ENCODE results near the gene CALD1. TPM values are rescaled to one million over a fixed set of nuclear protein-coding genes. Genes with fewer than 3 reads are reported as not detected.

The CALD1 gene
- total RNA-seq, 4 donors from 2014 or later = 1,513 to 2,575 (median 1,808) TPM

DNA sequence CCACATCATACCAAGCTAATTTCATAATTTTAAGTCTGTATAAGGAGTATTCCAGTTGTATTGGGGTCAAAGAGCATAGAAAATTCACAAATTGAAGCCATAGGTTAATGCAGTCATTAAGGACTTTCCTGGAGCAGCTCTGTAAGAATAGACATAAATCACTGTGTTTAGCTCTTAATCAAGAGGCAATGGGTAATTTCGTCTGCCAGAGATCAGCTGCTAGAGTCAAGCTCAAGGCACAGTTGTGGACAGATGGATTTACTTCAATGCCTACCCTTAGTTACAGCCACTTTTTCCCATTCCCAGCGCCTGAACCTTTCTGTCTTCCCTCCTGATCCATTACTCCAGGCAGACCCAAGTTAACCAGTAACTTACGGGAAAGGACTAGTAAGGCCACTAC lies 166.3 kb downstream of the CALD1 start:
- H3K9me3 ChIP-seq = no peaks in the 10 kb centered on the region
- peaks cover 0 to 87% (median 5%) of the 10 kb centered on the region in 3 donors for H3K4me1 ChIP-seq
- H3K36me3 ChIP-seq = peaks cover 0 to 86% of the 10 kb centered on the region in 2 donors
- no peak for ATAC-seq
- H3K4me3 ChIP-seq = no peak overlapping the region
- H3K27me3 ChIP-seq = no peaks in the 10 kb centered on the region
- H3K27ac ChIP-seq = peak overlapping the region; percentile 18 to 86 (median 55)
- TF ChIP-seq POLR2A (IDR thresholded peaks at IDR 0.05) = no peak
- TF ChIP-seq CTCF (IDR thresholded peaks at IDR 0.05) = no peak
- TF ChIP-seq EP300 (IDR thresholded peaks at IDR 0.05) = no peak
- no peak for TF ChIP-seq POLR2AphosphoS5 (IDR thresholded peaks at IDR 0.05)
- 54 to 57% methylated on average over 3 of the region's 3 CpGs for WGBS, 2 donors (ENCODE audit: low coverage in 1 of 2)

- peak overlapping the region in 3 of 4 donors; percentile 39 to 86 (median 71) for H3K27ac ChIP-seq
- no peak overlapping the region for H3K4me3 ChIP-seq
- ATAC-seq = peak; percentile 35
- no peaks in the 10 kb centered on the region for H3K27me3 ChIP-seq
- H3K36me3 ChIP-seq = peaks cover 5 to 86% of the 10 kb centered on the region in 2 donors
- peaks cover 0 to 87% (median 6%) of the 10 kb centered on the region in 3 donors for H3K4me1 ChIP-seq
- 69 to 79% methylated on average over 2 of the region's 2 CpGs for WGBS, 2 donors (ENCODE audit: low coverage in 1 of 2)
- H3K9me3 ChIP-seq = no peaks in the 10 kb centered on the region
- no peak for TF ChIP-seq CTCF (IDR thresholded peaks at IDR 0.05)
- no peak for TF ChIP-seq EP300 (IDR thresholded peaks at IDR 0.05)
- no peak for TF ChIP-seq POLR2A (IDR thresholded peaks at IDR 0.05)
- no peak for TF ChIP-seq POLR2AphosphoS5 (IDR thresholded peaks at IDR 0.05)
Observed at GRCh38 chr7:134946260-134946659, 166.8 kb downstream of the CALD1 start.

- TF ChIP-seq CTCF (IDR thresholded peaks at IDR 0.05) (no peak), EP300 (IDR thresholded peaks at IDR 0.05) (no peak), POLR2AphosphoS5 (IDR thresholded peaks at IDR 0.05) (no peak), POLR2A (IDR thresholded peaks at IDR 0.05) (no peak)
- Histone ChIP-seq H3K27me3 (no peaks in the 10 kb centered on the region), H3K4me1 (peaks cover 0 to 79% (median 7%) of the 10 kb centered on the region in 3 donors), H3K4me3 (no peak overlapping the region), H3K36me3 (peaks cover 7 to 86% of the 10 kb centered on the region in 2 donors), H3K9me3 (no peaks in the 10 kb centered on the region), H3K27ac (peak overlapping the region in 3 of 4 donors; percentile 44 to 86 (median 71))
- WGBS, 2 donors (ENCODE audit: low coverage in 1 of 2) = 100% methylated on average over 1 of the region's 17 CpGs; no CpG with 5 or more reads in 1 of the 2 donors
- ATAC-seq = no peak
Observed at GRCh38 chr7:134947329-134947728, 167.9 kb downstream of the CALD1 start.

- Histone ChIP-seq H3K27me3 (no peaks in the 10 kb centered on the region), H3K27ac (peak overlapping the region; percentile 10 to 86 (median 58)), H3K4me3 (no peak overlapping the region), H3K36me3 (peaks cover 7 to 91% of the 10 kb centered on the region in 2 donors), H3K4me1 (peaks cover 0 to 75% (median 7%) of the 10 kb centered on the region in 3 donors), H3K9me3 (no peaks in the 10 kb centered on the region)
- WGBS, 2 donors (ENCODE audit: low coverage in 1 of 2) = 75 to 91% methylated on average over 1 of the region's 1 CpG
- no peak for ATAC-seq
- TF ChIP-seq POLR2A (IDR thresholded peaks at IDR 0.05) = no peak
- no peak for TF ChIP-seq EP300 (IDR thresholded peaks at IDR 0.05)
- TF ChIP-seq POLR2AphosphoS5 (IDR thresholded peaks at IDR 0.05) = no peak
- TF ChIP-seq CTCF (IDR thresholded peaks at IDR 0.05) = no peak
Observed at GRCh38 chr7:134947831-134948230, 168.4 kb downstream of the CALD1 start.

DNA sequence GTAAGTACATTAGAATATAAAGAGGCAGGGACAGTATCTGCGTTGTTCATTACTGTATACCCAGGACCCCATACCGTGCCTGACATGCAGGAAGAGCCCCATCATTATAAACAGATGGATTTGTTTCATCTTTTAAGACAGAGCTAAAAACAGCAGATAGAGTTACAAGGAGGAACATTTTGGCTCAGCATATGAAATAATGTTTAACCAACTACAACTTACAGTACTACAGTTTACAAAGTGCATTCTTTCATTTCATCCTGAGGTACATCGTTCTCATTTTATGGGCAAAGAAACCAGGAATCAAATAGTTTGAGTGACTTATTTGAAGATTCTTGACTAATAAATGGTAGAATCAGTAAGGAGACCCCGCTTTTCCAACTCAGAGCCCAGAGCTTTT lies 168.8 kb downstream of the CALD1 start:
- no peak for ATAC-seq
- 52 to 75% methylated on average over 4 of the region's 4 CpGs for WGBS, 2 donors (ENCODE audit: low coverage in 1 of 2)
- H3K4me3 ChIP-seq = no peak overlapping the region
- peaks cover 0 to 75% (median 7%) of the 10 kb centered on the region in 3 donors for H3K4me1 ChIP-seq
- TF ChIP-seq EP300 (IDR thresholded peaks at IDR 0.05) = no peak
- TF ChIP-seq POLR2AphosphoS5 (IDR thresholded peaks at IDR 0.05) = no peak
- TF ChIP-seq CTCF (IDR thresholded peaks at IDR 0.05) = no peak
- no peak for TF ChIP-seq POLR2A (IDR thresholded peaks at IDR 0.05)
- peak overlapping the region; percentile 10 to 86 (median 54) for H3K27ac ChIP-seq
- H3K9me3 ChIP-seq = no peaks in the 10 kb centered on the region
- H3K36me3 ChIP-seq = peaks cover 7 to 95% of the 10 kb centered on the region in 2 donors
- no peaks in the 10 kb centered on the region for H3K27me3 ChIP-seq
